Prostate gland (tissue), 2 donors: ENCODE data around the gene IL17RD. TPM values are rescaled to one million over a fixed set of nuclear protein-coding genes. Genes with fewer than 3 reads are reported as not detected.

Experiments
- DNase-seq: peaks from one replicate; pipeline ENCODE4 v3.0.0-alpha.2; 2019; ENCODE audit warnings: low spot score
- H3K27ac ChIP-seq, 2 donors: fragments of 200-600 bp; sonication (generic); 2 replicates each; pipeline ENCODE4 v1.5.1; 2017 to 2019
- H3K27me3 ChIP-seq: fragments of 200-600 bp; sonication (generic); replicated peaks from 2 replicates; pipeline ENCODE4 v1.5.1; 2019; ENCODE audit not compliant: insufficient read depth
- H3K36me3 ChIP-seq, 2 donors: fragments of 200-600 bp; sonication (generic); 1 replicate in 1 of 2; 2 replicates in 1 of 2; pipeline versions ENCODE4 v1.5.1 to v1.8.1; 2017 to 2019
- H3K4me1 ChIP-seq: fragments of 200-600 bp; sonication (generic); replicated peaks from 2 replicates; pipeline ENCODE4 v1.5.1; 2019
- H3K4me3 ChIP-seq, 2 donors: fragments of 200-600 bp; sonication (generic); 2 replicates each; pipeline ENCODE4 v1.5.1; 2017 to 2019
- H3K9me3 ChIP-seq: fragments of 200-600 bp; sonication (generic); 2 replicates; pipeline ENCODE4 v1.5.1; 2017
- POLR2A ChIP-seq: fragments of 450-650 bp; IDR thresholded peaks from one replicate; pipeline ENCODE4 v1.6.1; 2016; ENCODE audit warnings: antibody characterized with exemption, mild to moderate bottlenecking
- POLR2AphosphoS5 ChIP-seq: sonication (generic); formaldehyde crosslinking; IDR thresholded peaks from one replicate; pipeline ENCODE4 v1.6.1; 2017; ENCODE audit warnings: antibody characterized with exemption
- WGBS: methylation state at CpG from one replicate; pipeline ENCODE4 v1.1.5; 2018; 5-methylcytosine and 5-hydroxymethylcytosine counted together
- intact Hi-C: fragments of 100-400 bp; cut with DNase I; formaldehyde crosslinking; loops from one replicate; pipeline ENCODE4 v1.14.2; 2022
- total RNA-seq, 2 donors: library from RNA; depleted of rRNA; stranded (reverse); fragments of >200 nt; gene quantifications; one replicate each; pipeline ENCODE4 v1.1.0, GENCODE V29; 2016
- TF ChIP-seq, protein P1 (sequence below), 4 experiments: fragments of 200-600 bp in 2 of 4; fragments of 450-650 bp in 2 of 4; sonication (generic) in 2 of 4; IDR thresholded peaks; 1 replicate in 3 of 4; 2 replicates in 1 of 4; pipeline ENCODE4 v1.5.1; 2016 to 2019; ENCODE audit warnings: antibody characterized with exemption in 4 of 4, mild to moderate bottlenecking in 2 of 4, moderate library complexity in 2 of 4

Gene IL17RD
- total RNA-seq, 2 donors from 2014 or later: 8.3 to 19.9 TPM

- intact Hi-C loops: loop anchor here (2.0 kb wide), 1 partner anchor 83 kb away; no protein-coding TSS in a partner anchor
- Histone ChIP-seq H3K4me1 (peaks cover 2% of the 10 kb centered on the region), H3K27me3 (no peaks in the 10 kb centered on the region), H3K27ac (peak overlapping the region; percentile 31 to 77), H3K4me3 (peak overlapping the region; percentile 60 to 66), H3K36me3 (no peaks in the 10 kb centered on the region), H3K9me3 (no peaks in the 10 kb centered on the region)
- DNase-seq: no peak
- 35% methylated on average over 9 of the region's 9 CpGs for WGBS
- TF ChIP-seq POLR2A (no peak), POLR2AphosphoS5 (no peak)
- TF ChIP-seq, protein P1, sequence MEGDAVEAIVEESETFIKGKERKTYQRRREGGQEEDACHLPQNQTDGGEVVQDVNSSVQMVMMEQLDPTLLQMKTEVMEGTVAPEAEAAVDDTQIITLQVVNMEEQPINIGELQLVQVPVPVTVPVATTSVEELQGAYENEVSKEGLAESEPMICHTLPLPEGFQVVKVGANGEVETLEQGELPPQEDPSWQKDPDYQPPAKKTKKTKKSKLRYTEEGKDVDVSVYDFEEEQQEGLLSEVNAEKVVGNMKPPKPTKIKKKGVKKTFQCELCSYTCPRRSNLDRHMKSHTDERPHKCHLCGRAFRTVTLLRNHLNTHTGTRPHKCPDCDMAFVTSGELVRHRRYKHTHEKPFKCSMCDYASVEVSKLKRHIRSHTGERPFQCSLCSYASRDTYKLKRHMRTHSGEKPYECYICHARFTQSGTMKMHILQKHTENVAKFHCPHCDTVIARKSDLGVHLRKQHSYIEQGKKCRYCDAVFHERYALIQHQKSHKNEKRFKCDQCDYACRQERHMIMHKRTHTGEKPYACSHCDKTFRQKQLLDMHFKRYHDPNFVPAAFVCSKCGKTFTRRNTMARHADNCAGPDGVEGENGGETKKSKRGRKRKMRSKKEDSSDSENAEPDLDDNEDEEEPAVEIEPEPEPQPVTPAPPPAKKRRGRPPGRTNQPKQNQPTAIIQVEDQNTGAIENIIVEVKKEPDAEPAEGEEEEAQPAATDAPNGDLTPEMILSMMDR (IDR thresholded peaks at IDR 0.05): no peak
Measured at GRCh38 chr3:57077630-57078343, 87.4 kb downstream of the IL17RD start.

DNA sequence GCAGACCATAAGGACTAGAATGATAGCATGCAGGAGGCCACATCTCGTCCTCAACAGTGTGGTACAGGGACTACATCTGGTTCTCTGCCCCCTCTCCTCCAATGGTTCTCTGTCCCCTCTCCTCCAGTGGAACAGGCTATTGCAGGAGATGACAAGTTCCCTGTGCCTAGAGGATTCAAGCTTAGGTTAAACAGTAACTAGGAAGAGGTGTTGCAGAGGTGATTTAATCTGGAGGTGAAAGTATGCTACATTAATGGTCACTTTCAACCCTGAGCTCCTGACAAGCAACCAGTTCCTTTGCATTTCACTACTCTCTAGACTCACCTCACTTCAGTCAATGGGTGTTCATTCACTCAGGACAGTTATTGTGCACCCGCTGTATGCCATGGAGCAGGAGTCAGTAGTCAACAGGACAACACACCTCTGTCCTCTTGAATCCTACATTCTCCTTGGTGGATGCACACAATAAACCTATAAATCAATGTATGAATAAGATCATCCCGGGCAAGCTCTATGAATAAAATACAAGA, 88.7 kb downstream of the IL17RD start:
- Histone ChIP-seq H3K4me1 (peaks cover 2% of the 10 kb centered on the region), H3K9me3 (no peaks in the 10 kb centered on the region), H3K36me3 (no peaks in the 10 kb centered on the region), H3K27ac (no peak overlapping the region), H3K27me3 (no peaks in the 10 kb centered on the region), H3K4me3 (no peak overlapping the region)
- 93% methylated on average over 3 of the region's 3 CpGs for WGBS
- intact Hi-C loops: no loop called here
- TF ChIP-seq POLR2AphosphoS5 (no peak), POLR2A (no peak)
- TF ChIP-seq, protein P1 (IDR thresholded peaks at IDR 0.05): no peak
- DNase-seq: no peak

DNA sequence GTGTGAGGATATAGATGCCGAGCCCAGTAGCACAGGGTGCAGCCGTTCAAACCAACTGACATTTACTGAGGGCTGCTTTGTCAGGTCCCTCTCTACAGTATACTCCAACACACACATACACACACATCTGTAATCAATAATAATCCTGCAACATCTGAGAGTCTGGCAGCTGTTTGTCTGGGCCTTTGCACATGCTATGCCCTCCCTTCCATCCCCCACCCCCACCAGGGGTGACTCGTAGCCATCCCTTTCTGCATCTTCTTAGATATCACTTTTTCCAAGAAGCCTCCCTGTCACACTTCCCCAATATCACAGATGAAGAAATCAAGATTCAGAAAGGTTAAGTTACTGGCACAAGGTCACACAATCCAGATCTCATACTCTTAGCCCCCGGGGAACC, 91.0 kb downstream of the IL17RD start:
- Histone ChIP-seq H3K27me3 (no peaks in the 10 kb centered on the region), H3K4me1 (peaks cover 2% of the 10 kb centered on the region), H3K36me3 (no peaks in the 10 kb centered on the region), H3K4me3 (no peak overlapping the region), H3K27ac (no peak overlapping the region), H3K9me3 (no peaks in the 10 kb centered on the region)
- WGBS: 97% methylated on average over 4 of the region's 4 CpGs
- DNase-seq: no peak
- no peak for TF ChIP-seq POLR2AphosphoS5
- no peak for TF ChIP-seq POLR2A
- TF ChIP-seq, protein P1 (IDR thresholded peaks at IDR 0.05): no peak
- intact Hi-C loops: no loop called here

DNA sequence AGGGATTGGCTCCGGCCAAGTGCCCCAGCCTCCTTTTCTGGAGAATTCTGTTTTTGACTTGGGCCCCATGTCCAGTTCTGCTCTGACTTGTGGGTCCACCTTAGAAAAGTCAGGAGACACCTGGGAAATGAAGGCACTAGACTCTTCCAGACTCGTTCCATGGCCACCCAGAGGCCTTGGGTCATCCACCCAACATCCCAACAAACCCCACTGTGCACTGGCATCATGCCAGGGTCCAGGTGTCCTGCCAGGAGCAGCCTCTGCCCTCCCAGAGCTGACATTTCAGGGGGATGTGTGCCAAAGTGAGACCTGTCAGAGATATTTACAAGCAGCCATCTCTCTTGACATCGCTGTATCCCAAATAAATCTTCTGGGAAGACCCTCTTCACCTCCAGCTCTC, 91.5 kb downstream of the IL17RD start:
- no peak for DNase-seq
- no peaks in the 10 kb centered on the region for H3K27me3 ChIP-seq
- TF ChIP-seq POLR2AphosphoS5: no peak
- TF ChIP-seq POLR2A: no peak
- TF ChIP-seq, protein P1 (IDR thresholded peaks at IDR 0.05): no peak
- WGBS: 84% methylated on average over 3 of the region's 3 CpGs
- H3K4me1 ChIP-seq: peaks cover 2% of the 10 kb centered on the region
- H3K27ac ChIP-seq: no peak overlapping the region
- H3K9me3 ChIP-seq: no peaks in the 10 kb centered on the region
- intact Hi-C loops: no loop called here
- H3K4me3 ChIP-seq: no peak overlapping the region
- no peaks in the 10 kb centered on the region for H3K36me3 ChIP-seq

DNA sequence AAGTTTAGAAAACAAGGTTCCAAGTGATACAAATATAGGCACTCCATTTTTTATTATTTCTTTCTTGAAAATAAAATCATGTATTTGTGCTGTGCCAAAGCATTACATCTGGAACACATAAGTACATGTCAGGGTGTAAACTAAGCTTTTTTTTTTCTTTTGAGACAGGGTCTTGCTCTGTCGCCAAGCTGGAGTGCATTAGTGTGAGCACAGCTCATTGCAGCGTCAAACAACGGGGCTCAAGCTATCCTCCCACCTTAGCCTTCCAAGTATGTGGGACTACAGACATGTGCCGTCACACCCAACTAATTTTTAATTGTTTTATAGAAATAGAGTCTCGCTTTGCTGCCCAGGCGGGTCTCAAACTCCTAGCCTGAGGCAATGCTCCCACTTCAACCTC, 95.7 kb downstream of the IL17RD start:
- Histone ChIP-seq H3K36me3 (no peaks in the 10 kb centered on the region), H3K27ac (no peak overlapping the region), H3K9me3 (no peaks in the 10 kb centered on the region), H3K4me1 (peaks cover 3% of the 10 kb centered on the region), H3K4me3 (no peak overlapping the region), H3K27me3 (no peaks in the 10 kb centered on the region)
- intact Hi-C loops: no loop called here
- TF ChIP-seq POLR2A (no peak), POLR2AphosphoS5 (no peak)
- TF ChIP-seq, protein P1 (IDR thresholded peaks at IDR 0.05): no peak
- 57% methylated on average over 6 of the region's 6 CpGs for WGBS
- DNase-seq: no peak
